ENCODE results near the gene LRRC71.

LRRC71 gene

DNA sequence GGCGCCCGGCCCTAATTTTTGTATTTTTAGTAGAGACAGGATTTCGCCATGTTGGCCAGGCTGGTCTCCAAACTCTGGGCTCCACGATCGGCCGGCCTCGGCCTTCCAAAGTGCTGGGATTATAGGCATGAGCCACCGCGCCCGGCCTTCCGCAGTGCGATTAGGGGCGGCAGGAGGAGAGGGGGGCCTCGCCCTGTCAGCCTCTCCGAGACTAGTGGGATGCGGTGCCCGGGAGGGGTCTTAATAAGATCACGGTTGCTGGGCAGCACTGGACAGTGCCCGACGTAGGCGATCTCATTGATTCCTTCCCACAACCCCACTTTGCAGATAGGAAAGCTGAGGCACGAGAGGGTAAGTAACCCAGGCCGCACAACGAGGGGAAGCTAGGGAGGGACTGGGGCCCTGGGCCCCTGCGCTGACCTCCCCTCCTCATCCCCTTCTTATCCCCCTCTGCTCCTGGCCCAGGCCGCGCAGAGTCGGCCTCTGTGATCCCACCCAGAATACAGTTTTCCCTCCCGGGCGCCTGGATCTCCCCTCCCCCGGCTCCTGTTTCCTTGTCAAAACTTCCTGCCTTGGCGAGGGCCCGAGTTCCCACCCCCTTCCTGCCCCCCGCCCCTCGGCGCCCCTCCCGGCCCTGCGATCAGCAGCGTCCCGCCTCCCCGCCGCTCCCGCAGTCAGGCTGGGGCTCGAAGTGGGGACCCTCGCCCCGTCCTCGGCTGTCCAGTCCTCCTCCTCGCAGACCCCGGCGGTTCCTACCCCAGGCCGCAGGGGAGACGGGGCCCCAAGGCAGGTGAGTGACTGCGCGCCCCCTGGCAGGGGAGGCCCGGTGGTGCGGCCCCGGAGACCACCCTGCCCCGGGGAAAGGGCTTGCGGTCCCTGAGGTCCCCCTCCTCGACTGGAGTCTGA, 27.1 kb upstream of the LRRC71 start, which contains the start of gene PEAR1:
Gene PEAR1 (plus strand): TSS at position 671 of the 906 bp plus-strand sequence. CDS start 10,209 bp downstream, outside the sequence.
- no peak for DNase-seq

DNA sequence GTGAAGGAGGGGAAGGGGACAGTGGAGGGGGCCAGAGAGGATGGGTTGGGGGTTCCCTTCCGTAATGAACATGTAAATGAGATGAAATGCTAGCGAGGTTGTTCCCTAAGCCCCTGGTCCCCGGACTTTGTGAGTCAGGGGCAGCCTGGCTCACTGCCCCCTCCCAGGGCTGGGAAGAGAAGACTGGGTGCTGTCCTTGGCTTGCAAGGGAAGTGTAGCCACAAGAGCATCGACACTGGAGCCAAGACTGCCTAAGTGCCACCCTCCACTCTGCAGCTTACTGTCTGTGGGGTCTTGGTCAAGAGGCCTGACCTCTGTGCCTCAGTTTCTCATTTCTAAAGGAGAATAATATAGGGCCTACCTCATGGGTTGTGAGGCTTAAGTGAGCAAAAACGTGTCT, 26.4 kb upstream of the LRRC71 start:
- DNase-seq: no peak

DNA sequence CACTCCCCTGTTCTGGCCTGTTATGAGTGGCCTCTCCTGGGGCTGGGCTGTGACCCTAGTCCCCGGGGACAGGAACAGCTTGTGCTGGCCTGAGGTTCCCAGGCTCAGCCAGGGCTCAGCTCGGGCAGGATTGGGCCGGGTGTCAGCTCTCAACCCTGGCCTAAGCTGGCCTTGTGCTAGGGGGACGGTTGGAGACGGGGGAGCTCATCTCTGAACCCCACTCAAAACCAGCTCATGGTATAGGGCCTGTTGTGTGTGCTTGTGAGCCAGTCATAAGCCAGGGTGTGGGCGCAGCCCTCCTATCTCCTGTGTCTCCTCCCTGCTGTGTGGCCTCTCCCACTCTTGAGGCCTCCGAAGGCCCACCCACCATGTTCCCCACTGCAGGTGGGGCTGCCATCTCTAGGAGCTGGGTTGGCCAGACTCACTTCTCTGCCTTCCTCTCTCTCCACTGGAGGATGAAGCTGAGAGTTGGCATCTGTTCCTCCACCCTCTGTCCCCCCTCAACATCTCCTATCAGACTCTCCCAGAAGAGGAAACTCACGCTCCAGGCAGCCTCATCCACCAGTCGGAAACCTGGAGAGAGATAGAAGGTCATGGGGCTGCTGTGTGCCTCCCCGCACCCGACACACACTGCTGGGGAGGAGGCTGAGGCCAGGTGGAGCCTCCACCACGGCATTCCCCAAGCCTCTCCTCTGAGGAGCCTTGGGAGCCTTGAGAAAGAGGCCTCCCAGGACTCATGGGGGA, 25.5 kb upstream of the LRRC71 start:
- DNase-seq: no peak

DNA sequence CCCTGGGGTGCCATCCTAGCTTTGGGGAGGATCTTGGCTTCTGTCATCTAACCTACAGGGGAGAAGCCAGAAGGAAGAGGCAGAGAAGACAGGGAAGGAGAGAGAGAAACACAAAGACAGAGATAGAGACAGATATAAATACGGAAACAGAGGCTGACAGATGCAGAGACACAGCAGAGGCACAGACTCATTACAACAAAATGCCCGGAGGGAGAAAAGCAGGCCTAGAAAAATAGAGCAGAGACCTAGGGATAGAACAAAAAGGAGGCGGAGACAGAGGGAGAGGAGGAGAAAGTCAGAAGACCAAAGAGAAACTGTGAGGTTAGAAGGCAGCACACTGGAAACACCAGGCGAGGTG, 25.0 kb upstream of the LRRC71 start:
- no peak for DNase-seq

DNA sequence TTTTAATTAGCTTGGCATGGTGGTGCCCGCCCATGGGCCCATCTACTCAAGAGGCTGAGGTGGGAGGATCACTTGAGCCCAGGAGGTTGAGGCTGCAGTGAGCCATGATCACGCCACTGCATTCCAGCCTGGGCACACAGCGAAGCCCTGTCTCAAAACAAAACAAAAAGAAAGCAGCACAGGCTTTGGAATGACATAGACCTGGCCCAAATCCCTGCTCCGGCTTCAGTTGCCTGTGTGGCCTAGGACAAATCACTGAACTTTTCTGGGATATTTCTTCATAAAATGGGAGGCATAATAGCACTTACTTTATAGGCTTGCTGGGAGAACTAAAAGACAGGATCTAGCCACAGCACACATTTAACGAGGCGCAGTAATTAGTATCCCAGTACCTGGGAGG, 24.5 kb upstream of the LRRC71 start:
- no peak for DNase-seq

DNA sequence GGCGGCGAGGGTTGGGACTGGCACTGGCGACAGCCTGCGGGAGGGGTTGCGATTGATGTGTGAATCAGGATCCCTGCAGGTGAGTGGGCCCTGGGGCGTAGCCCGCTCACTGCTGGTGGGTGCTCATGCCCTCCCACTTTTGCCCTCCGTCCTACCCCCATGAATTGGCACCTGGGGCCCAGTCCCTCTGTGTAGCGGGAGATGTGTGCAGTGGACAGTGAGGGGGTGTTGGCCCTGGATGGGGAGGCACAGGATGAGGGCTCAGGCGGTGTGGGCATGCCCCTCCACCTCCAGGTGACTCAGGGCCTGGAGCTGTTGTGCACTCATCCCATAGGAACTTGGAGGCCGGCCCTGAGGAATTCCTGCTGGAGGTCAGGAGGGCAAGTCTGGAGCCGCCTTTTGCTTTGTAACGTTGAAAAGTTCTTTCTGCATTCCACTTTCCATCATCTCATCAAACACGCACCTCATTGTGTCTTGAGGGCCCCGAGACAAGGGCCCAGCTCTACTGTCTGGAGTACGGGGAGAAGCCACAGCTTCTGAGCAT, 23.9 kb upstream of the LRRC71 start:
- DNase-seq: no peak

DNA sequence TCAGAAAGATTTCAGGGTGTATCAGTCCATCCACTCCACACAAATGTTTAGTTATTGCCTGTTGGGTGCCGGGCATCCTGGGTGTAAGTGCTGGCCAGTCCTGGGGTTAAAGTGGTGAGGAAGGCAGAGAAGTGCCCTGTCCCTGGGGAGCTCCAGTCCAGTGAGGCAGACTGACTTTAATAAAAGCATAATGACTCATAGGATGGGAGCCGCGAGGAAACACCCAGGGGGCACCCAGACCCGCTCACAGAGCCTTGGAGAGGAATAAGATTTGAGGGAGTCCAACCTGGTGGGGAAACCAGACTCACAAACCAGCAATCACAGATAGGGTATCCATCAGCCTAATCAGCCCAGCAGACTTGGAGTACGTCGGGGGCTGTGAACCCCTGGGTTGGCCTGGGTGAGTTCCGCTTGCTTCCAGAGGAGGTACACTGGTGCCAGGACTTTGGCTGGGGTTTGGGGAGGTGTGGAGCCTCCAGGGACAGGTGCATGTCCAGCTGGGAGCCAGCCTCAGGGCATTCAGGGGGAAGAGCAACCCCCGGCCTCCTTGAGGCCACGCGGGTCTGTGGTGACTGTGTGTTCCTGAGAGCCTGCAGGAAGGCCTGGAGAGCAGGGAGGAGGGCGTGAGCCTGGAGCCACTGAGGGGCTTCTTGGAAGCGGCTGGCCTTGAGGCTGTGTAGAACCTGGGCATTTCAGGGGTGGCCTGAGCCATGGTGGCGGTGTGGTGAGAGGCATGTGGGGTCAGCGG, 23.2 kb upstream of the LRRC71 start:
- DNase-seq: no peak

DNA sequence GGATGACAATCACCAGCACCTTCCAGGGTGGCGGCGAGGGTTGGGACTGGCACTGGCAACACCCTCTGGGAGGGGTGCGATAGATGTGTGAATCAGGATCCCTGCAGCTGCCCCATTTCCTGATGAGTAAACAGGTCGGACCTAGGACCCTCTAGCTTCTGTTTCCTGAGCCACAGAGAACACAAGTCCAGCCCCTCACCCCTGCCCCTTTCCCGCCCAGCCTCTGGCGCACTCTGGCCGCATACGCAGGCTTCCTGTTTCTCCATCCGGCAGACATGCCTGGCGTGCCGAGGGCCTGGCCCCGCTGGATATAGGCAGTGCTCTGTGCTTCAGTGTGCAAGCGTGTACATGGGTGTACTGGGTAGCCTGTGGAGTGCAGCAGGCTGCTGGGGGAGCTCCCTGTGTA, 22.3 kb upstream of the LRRC71 start:
- no peak for DNase-seq

DNA sequence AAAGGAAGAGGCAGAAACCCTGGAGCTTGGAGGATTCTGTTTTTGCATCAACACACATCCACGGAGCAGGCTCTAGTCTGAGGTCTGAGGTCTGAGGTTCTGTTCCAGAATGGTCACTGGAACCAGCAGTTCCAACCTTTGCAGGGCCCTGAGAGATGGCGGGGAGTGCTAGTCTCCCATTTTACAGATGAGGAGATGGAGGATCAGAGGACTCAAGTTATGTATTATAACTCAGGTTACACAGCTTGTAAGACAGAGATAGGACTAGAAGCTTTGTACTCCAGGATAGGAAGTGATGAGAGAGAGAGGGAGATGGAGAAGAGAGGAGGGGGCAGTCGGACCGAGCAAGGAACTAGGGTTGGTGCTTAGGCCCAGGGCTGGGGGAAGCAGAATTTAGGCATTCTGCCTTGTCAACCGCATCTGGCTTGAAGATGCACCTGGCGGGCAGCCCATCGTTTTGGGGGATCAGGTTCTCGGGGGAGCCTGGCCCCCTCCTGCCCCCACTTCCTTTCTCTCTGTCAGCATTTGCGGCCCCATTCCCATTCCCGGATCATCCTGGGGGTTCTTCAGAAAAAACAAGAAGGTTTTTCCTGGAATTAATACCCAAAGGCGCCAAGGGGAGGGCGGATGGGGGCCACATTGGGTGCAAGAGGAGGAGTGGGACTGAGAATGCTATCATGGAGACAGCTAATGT, 21.3 kb upstream of the LRRC71 start:
- DNase-seq: no peak

DNA sequence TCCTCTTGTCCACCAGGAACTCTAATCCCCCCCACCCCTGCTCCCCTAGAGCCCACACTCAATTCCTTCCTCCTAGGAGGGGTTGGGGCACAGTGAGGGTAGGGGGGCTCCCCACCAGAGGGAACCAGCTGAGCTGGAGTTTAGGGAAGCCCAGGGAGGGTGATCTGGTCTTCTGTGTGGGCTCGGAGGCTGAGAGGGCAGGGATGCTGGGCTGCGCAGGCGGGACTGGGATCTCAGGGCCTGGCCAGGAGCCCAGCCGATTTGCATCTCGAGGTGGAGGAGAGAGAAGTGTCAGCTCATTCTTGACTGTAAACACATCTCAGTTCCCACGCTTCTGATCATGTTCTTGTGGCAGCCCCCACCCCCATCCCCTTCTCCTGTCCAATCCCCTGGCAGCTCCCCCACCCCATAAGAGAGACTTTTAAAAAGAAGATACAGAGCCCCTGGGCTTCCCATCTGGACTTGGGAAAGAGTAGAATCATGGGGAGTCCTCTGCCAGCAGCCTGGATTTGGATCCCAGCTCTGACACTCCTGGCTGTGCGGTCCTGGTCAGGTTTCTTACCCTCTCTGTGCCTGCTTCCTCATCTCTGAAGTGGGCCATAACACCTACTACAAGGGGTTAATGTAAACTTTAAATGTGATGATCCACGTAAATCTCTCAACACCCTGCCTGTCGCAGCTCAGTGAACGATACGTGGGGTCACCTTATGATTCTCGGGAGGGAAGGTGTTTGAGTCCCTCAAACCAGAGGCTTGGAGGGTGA, 20.3 kb upstream of the LRRC71 start:
- no peak for DNase-seq

DNA sequence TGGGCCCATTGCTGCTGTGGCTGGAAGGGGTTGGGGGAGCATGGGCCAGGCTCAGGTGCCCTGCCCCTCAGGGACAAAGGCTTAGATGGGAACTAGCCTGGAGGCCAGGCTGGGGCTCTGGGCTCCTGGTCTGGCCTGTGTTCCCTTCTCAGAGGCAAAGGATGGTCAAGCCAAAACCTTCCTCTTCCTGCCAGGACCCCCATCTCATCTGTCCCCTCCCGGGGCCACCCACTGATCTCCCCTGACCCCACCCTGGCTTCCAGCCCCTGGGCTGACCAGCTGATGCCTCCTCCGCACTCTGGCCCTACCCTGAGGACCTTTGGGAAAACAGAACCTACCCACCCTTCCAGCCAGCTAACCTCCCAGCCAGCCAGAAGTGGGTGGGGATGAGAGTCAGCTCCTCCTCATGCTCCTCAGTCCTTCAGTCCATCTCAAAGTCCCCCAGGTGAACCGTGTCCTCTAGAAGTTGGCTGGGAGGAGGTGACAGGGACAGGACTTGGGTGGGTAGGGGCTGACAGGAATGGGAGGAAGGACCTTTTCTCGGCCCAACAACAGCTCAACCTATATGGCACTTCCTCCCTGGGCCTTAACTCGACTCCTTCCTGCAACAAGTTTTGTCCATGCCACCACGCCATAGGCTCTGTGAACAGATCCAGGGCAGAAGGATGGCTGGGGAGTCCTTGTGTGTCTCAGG, 19.4 kb upstream of the LRRC71 start:
- no peak for DNase-seq

DNA sequence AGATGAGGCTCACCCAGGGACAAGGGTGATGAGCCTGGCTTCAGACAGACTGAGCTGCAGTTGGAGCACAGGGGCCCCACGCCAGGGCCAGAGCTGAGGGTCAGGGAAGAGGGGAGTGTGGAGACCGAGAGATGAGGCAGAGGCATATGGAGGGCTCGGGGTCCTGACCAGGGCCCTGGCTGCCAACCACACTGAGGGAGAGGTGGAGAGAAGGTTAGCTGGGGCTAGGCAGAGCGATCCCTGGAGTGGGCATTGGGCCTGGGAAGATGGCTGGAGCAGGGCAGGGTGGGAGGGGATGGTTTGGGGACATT, 18.9 kb upstream of the LRRC71 start:
- DNase-seq: no peak

DNA sequence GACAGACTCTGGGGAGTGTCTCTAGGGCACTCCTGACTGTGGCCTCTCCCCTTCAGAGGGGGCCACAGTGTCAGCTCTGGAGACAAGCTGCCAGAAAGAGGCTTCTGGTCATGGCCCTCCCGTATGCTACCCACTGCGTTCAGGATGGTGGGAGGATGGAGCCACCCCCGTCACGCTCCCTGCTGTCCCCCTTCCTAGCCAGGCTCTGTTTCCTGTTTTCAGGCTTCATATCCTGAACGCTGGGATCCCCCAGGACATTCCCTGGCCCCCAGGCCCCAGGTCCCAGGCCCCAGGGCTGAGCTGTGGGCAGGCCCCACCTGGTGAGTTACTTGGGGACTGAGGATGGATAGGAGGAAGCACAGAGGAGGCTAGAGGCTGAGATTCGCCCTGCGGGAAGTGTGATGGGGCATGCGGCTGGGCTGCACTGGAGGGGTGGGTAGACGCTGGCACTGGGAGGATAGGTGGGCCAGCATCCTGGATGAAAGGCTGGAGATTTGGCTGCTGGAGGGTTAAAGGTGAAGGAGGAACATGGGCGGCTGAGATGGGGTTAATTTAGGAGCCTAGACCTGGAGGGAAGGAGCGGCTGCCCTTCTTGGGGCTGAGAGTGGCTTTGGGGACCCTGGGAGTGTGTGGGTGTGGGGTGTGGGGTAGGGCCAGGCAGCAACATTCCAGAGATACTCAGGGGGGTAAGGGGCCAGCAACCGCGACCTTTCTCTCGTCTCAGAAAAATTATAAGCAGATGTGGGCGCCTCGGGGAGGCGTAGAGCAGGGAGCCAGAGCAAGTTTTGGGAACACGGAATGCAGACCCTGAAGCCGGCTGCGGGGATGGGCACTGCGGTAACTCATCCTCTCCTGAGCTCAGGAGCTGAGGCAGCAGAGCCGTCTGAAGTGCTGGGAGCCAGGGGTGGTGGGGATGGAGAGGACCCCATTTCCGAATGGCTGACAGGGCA, 18.2 kb upstream of the LRRC71 start:
- no peak for DNase-seq

DNA sequence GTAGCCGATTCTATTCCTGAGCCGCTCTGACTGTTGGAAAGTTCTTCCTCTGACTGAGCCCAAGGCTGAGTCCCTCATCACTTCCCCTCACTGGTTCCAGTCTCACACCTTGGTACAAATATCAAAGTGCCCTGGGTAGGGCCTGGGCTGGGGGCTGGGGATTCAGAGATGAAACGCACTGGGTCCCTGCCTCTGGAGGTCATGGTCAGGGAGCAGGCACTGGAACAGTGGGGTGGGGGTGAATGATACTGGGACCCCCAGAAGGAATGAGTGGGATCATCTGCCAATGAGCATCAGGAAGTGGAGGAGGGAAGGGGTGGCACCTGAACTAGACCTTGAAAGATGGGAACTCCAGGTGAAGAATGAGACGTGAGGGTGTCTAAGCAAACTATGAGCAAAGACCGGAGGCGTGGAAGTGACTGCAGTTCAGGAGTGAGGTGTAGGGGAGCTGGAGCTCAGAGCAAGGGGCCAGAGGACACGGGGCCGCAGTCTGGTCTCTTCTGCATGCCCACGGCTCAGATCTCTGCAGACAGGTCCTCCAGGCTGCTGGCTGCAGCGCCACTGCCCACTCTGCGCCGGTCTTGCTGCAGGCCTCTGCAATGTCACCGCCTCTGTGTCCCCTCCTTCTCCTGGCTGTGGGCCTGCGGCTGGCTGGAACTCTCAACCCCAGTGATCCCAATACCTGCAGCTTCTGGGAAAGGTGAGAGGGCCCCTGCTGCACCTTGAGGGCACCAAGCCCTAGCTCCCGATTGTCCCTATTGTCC, 16.9 kb upstream of the LRRC71 start:
- no peak for DNase-seq

DNA sequence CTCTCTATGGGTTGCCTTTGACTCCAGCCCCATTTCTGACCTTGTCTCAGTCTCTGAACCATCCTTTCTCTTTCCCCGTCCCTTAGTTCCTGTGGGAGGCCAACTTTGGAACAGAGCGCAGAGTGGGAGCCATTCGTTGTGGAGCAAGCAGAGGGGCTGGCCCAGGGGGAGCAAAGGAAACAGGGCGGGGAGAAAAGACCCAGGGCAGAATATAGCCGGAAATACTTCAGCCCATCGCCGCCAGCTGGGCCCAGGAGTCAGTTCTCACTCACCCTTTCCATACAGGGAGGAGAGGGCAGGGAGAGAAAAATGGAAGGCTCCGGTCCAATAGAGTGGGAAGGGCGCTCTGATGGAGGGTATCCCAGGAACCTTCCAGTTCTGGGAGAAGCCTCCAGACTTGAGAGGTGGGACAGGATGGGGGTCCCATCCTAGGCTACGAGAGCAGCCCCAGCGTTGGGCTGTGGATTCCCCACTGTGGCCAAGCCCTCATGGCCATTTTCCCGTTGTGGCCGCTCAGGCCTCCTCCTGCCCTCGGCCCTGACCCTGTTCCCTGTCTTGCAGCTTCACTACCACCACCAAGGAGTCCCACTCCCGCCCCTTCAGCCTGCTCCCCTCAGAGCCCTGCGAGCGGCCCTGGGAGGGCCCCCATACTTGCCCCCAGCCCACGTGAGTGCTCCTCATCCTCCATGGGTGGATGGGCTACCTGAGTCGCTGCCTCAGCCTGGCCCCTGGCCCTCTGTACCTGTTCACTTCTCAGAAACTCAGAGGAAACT, 16.1 kb upstream of the LRRC71 start:
- no peak for DNase-seq

DNA sequence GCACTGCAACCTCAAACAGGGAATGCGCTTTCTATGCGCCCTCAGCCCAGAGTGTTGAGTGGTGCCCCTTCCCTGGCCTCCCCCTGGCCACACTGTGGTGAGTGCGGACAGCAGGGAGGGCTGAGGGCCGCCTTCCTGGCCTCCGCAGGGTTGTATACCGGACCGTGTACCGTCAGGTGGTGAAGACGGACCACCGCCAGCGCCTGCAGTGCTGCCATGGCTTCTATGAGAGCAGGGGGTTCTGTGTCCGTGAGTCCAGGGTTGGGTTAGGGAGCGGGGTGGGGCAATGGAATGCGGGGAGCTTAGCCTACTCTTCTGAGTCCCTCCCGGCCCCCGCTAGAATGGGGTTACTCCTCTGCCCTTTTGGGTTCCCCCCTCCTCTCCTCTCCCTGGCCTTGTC, 15.3 kb upstream of the LRRC71 start:
- no peak for DNase-seq

DNA sequence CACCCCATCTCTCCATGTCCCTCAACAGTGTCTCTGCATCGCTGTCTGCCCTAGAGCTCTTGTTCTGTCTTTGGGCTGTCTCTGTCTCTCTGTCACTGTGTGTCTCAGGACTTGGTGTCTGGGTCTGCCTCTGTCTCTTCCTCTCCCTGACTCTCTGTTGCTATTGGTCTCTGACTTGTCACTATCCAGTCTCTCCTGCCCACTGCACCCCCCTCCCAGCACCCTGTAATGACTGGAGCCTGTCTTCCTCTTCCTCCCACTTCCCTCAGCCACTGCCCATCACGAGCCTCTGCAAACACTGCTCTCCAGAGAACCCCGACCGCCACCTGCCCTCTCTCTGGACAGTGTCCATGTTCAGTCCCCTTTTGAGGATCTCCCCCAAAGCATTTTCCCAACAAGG, 14.8 kb upstream of the LRRC71 start:
- DNase-seq: no peak

DNA sequence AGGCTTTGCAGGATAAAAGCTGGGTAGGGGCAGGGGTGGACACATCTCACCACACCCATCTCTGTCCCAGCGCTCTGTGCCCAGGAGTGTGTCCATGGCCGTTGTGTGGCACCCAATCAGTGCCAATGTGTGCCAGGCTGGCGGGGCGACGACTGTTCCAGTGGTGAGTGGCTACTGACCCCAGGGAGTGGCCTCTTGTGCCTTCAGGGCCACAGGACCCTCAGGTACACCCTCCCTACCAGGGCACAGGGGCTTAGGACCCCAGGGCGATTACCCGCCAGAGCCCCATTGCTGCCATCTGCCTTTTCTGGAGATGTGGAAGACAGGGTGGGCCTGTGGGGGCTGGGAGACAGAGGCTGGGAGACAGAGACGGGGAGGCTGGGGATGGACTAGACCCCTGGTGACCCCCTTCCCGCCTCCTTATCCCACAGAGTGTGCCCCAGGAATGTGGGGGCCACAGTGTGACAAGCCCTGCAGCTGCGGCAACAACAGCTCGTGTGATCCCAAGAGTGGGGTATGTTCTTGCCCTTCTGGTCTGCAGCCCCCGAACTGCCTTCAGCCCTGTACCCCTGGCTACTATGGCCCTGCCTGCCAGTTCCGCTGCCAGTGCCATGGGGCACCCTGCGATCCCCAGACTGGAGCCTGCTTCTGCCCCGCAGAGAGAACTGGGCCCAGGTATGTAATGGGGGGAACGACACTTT, 14.1 kb upstream of the LRRC71 start:
- no peak for DNase-seq

Data from CD4-positive, alpha-beta T cell treated with Interleukin-4 for 4 hours (primary cell).